H1 (cell line): ENCODE data around the gene C5AR2. TPM values are rescaled to one million over a fixed set of nuclear protein-coding genes. Genes with fewer than 3 reads are reported as not detected.

Source experiments
- CTCF ChIA-PET: fragments of 300-600 bp; sonication (Branson Sonifier 250); formaldehyde crosslinking; loops from one replicate; lab custom pipeline; 2021; ENCODE audit not compliant: partially characterized antibody; lab: Charles Lee
- POLR2A ChIA-PET: fragments of 300-600 bp; sonication (Branson Sonifier 250); formaldehyde crosslinking; loops from one replicate; lab custom pipeline; 2021; ENCODE audit warnings: inconsistent platforms; ENCODE audit not compliant: partially characterized antibody; lab: Charles Lee
- DNase-seq, 2 experiments: peaks; one replicate each; pipeline versions ENCODE4 v3.0.0 to v3.0.0-alpha.2; 2010 to 2022; ENCODE audit warnings: low spot score in 2 of 2, low read depth in 1 of 2, mixed read lengths in 1 of 2
- FAIRE-seq: peaks from 2 replicates; lab custom pipeline; 2011; peaks lifted over from hg19 to GRCh38; lab: Jason Lieb, UNC
- H2AFZ ChIP-seq: 2 replicates; pipeline ENCODE4 v1.8.1; 2012; ENCODE audit warnings: low read length, inconsistent platforms
- H2AK5ac ChIP-seq: 2 replicates; pipeline ENCODE4 v1.6.1; 2013; ENCODE audit warnings: low read depth, low read length
- H2BK120ac ChIP-seq: replicated peaks from 2 replicates; pipeline ENCODE3; 2013; ENCODE audit warnings: low read depth, low read length, inconsistent platforms
- H2BK12ac ChIP-seq: 2 replicates; pipeline ENCODE4 v1.6.1; 2013; ENCODE audit warnings: low read depth, low read length
- H2BK15ac ChIP-seq: 2 replicates; pipeline ENCODE4 v1.6.1; 2013; ENCODE audit warnings: low read length
- H2BK20ac ChIP-seq: 2 replicates; pipeline ENCODE4 v1.6.1; 2013; ENCODE audit warnings: low read length
- H2BK5ac ChIP-seq: 2 replicates; pipeline ENCODE4 v1.6.1; 2013; ENCODE audit warnings: low read depth, low read length
- H3K14ac ChIP-seq: 2 replicates; pipeline ENCODE4 v1.6.1; 2013; ENCODE audit warnings: inconsistent platforms; ENCODE audit not compliant: insufficient read length
- H3K18ac ChIP-seq: 2 replicates; pipeline ENCODE4 v1.6.1; 2013; ENCODE audit warnings: low read length; ENCODE audit errors: extremely low read depth
- H3K23ac ChIP-seq: 2 replicates; pipeline ENCODE4 v1.6.1; 2013; ENCODE audit warnings: inconsistent platforms; ENCODE audit not compliant: insufficient read length
- H3K23me2 ChIP-seq: 2 replicates; pipeline ENCODE4 v1.6.1; 2013; ENCODE audit warnings: low read depth, low read length
- H3K27ac ChIP-seq: 2 replicates; pipeline ENCODE4 v1.6.1; 2011; ENCODE audit warnings: low read depth, low read length, inconsistent platforms
- H3K27me3 ChIP-seq, 4 experiments: replicated peaks in 1 of 4; 1 replicate in 1 of 4; 2 replicates in 3 of 4; pipeline versions ENCODE4 v1.6.1 to v1.8.1; 2011 to 2013; ENCODE audit warnings: low read length in 3 of 4, mild to moderate bottlenecking in 3 of 4, inconsistent platforms in 2 of 4, mixed read lengths in 2 of 4, moderate library complexity in 1 of 4; ENCODE audit not compliant: control insufficient read depth in 3 of 4, insufficient read depth in 3 of 4; ENCODE audit errors: extremely low read depth in 1 of 4
- H3K36me3 ChIP-seq, 4 experiments: 2 replicates each; pipeline versions ENCODE4 v1.6.1 to v1.8.1; 2011 to 2013; ENCODE audit warnings: mild to moderate bottlenecking in 4 of 4, low read length in 3 of 4, moderate library complexity in 2 of 4, control low read depth in 1 of 4, inconsistent platforms in 1 of 4; ENCODE audit not compliant: insufficient read depth in 4 of 4, control insufficient read depth in 2 of 4
- H3K4ac ChIP-seq: replicated peaks from 2 replicates; pipeline ENCODE3; 2013; ENCODE audit warnings: low read length, low read depth, mixed read lengths, inconsistent platforms; ENCODE audit not compliant: insufficient read length
- H3K4me1 ChIP-seq, 4 experiments: replicated peaks in 1 of 4; 1 replicate in 1 of 4; 2 replicates in 3 of 4; pipeline versions ENCODE4 v1.6.1 to v1.8.1; 2011 to 2013; ENCODE audit warnings: low read length in 3 of 4, inconsistent platforms in 2 of 4, mixed read lengths in 1 of 4; ENCODE audit not compliant: insufficient read depth in 4 of 4, control insufficient read depth in 3 of 4
- H3K4me2 ChIP-seq, 2 experiments: 2 replicates each; pipeline versions ENCODE4 v1.6.1 to v1.8.1; 2011 to 2013; ENCODE audit warnings: low read depth in 2 of 2, low read length in 2 of 2, control low read depth in 1 of 2, inconsistent platforms in 1 of 2, mild to moderate bottlenecking in 1 of 2; ENCODE audit not compliant: insufficient read depth in 1 of 2
- H3K4me3 ChIP-seq, 4 experiments: fragments of 200-600, 300-600 bp in 1 of 4; sonication (generic), shearing (Covaris generic), sonication (Bioruptor Twin) in 1 of 4; 2 replicates each; pipeline versions ENCODE4 v1.5.1 to v1.8.1; 2011 to 2016; ENCODE audit warnings: low read length in 4 of 4, low read depth in 3 of 4, control low read depth in 2 of 4, inconsistent platforms in 2 of 4, mild to moderate bottlenecking in 2 of 4, mixed read lengths in 1 of 4, moderate library complexity in 1 of 4; ENCODE audit not compliant: insufficient read depth in 2 of 4; ENCODE audit errors: extremely low read depth in 1 of 4
- H3K56ac ChIP-seq: replicated peaks from 2 replicates; pipeline ENCODE3; 2013; ENCODE audit warnings: low read depth, mild to moderate bottlenecking, mixed read lengths, low read length, inconsistent platforms; ENCODE audit not compliant: insufficient read length
- H3K79me1 ChIP-seq: 2 replicates; pipeline ENCODE4 v1.6.1; 2013; ENCODE audit warnings: low read depth, low read length, control low read depth
- H3K79me2 ChIP-seq, 2 experiments: 2 replicates each; pipeline versions ENCODE4 v1.6.1 to v1.8.1; 2012 to 2013; ENCODE audit warnings: low read length in 2 of 2, mild to moderate bottlenecking in 2 of 2, inconsistent platforms in 1 of 2; ENCODE audit not compliant: insufficient read depth in 2 of 2, control insufficient read depth in 1 of 2
- H3K9ac ChIP-seq, 4 experiments: replicated peaks in 1 of 4; 1 replicate in 1 of 4; 2 replicates in 3 of 4; pipeline versions ENCODE4 v1.6.1 to v1.8.1; 2011 to 2013; ENCODE audit warnings: low read depth in 3 of 4, low read length in 3 of 4, control low read depth in 2 of 4, mild to moderate bottlenecking in 2 of 4, moderate library complexity in 2 of 4, inconsistent platforms in 1 of 4; ENCODE audit errors: extremely low read depth in 1 of 4
- H3K9me3 ChIP-seq, 2 experiments: 2 replicates each; pipeline versions ENCODE4 v1.6.1 to v1.8.1; 2012 to 2013; ENCODE audit warnings: mild to moderate bottlenecking in 2 of 2, moderate library complexity in 2 of 2, control low read depth in 1 of 2, inconsistent platforms in 1 of 2, low read depth in 1 of 2, low read length in 1 of 2, mixed read lengths in 1 of 2; ENCODE audit not compliant: insufficient read depth in 2 of 2
- H4K20me1 ChIP-seq, 2 experiments: replicated peaks in 1 of 2; 2 replicates each; pipeline versions ENCODE3 to v1.8.1; 2011 to 2013; ENCODE audit warnings: inconsistent platforms in 2 of 2, low read length in 2 of 2, mild to moderate bottlenecking in 1 of 2; ENCODE audit not compliant: insufficient read depth in 2 of 2, control insufficient read depth in 1 of 2
- H4K5ac ChIP-seq: 2 replicates; pipeline ENCODE4 v1.6.1; 2013; ENCODE audit warnings: low read length, low read depth, mixed read lengths, inconsistent platforms; ENCODE audit not compliant: insufficient read length
- H4K8ac ChIP-seq: 2 replicates; pipeline ENCODE4 v1.8.0; 2013; ENCODE audit warnings: mild to moderate bottlenecking, moderate library complexity, low read length, inconsistent platforms; ENCODE audit not compliant: insufficient read depth; ENCODE audit errors: extremely low read depth
- H4K91ac ChIP-seq: replicated peaks from 2 replicates; pipeline ENCODE3; 2013; ENCODE audit warnings: low read length, mixed read lengths, inconsistent platforms; ENCODE audit not compliant: insufficient read length
- ASH2L ChIP-seq: fragments of 200-600, 300-600 bp; sonication (generic); IDR thresholded peaks from one replicate; pipeline ENCODE4 v1.7.1; 2017; ENCODE audit warnings: low read length
- CREB1 ChIP-seq: IDR thresholded peaks from 2 replicates; pipeline ENCODE4 v1.6.1; 2012; ENCODE audit warnings: inconsistent platforms
- E2F6 ChIP-seq: IDR thresholded peaks from 2 replicates; pipeline ENCODE4 v1.6.1; 2012; ENCODE audit warnings: inconsistent platforms
- EZH2 ChIP-seq: fragments of 200-600 bp; sonication (generic); IDR thresholded peaks from 2 replicates; pipeline ENCODE4 v1.7.1; 2012; ENCODE audit warnings: low read depth, mild to moderate bottlenecking, moderate library complexity, low read length, inconsistent platforms; ENCODE audit not compliant: severe bottlenecking
- FOSL1 ChIP-seq: IDR thresholded peaks from 2 replicates; pipeline ENCODE4 v1.6.1; 2011; ENCODE audit warnings: mild to moderate bottlenecking, low read depth, low read length, moderate library complexity; ENCODE audit not compliant: insufficient read depth
- MAFK ChIP-seq: IDR thresholded peaks from 2 replicates; pipeline ENCODE4 v1.6.1; 2012; ENCODE audit warnings: low read depth, mild to moderate bottlenecking, improper control_type of control experiment, low read length
- POLR2A ChIP-seq, 2 experiments: IDR thresholded peaks; 1 replicate in 1 of 2; 2 replicates in 1 of 2; pipeline ENCODE4 v1.6.1; 2011; ENCODE audit warnings: low read depth in 2 of 2, low read length in 2 of 2, mild to moderate bottlenecking in 2 of 2; ENCODE audit errors: control extremely low read depth in 1 of 2
- RAD21 ChIP-seq, 2 experiments: IDR thresholded peaks in 1 of 2; conservative IDR thresholded peaks in 1 of 2; 2 replicates each; pipeline ENCODE4 v1.6.1; 2011; ENCODE audit warnings: low read depth in 2 of 2, low read length in 2 of 2, improper control_type of control experiment in 1 of 2, inconsistent platforms in 1 of 2, mild to moderate bottlenecking in 1 of 2, moderate library complexity in 1 of 2
- RXRA ChIP-seq: IDR thresholded peaks from 2 replicates; pipeline ENCODE4 v1.6.1; 2011; ENCODE audit warnings: low read depth, mild to moderate bottlenecking, low read length, moderate library complexity; ENCODE audit not compliant: insufficient read depth
- SP4 ChIP-seq: IDR thresholded peaks from 2 replicates; pipeline ENCODE4 v1.6.1; 2012; ENCODE audit warnings: low read length, inconsistent platforms
- SRF ChIP-seq: IDR thresholded peaks from 2 replicates; pipeline ENCODE4 v1.6.1; 2011; ENCODE audit warnings: mild to moderate bottlenecking, low read depth, low read length, moderate library complexity
- WGBS, 2 experiments: shearing (Covaris generic) in 1 of 2; methylation state at CpG; one replicate each; pipeline versions ENCODE4 v1.1.6 to v1.1.7; 2013 to 2015; ENCODE audit warnings: low lambda C conversion rate in 2 of 2, mixed read lengths in 2 of 2, inconsistent platforms in 1 of 2, low coverage in 1 of 2, missing lambda C conversion rate in 1 of 2; ENCODE audit not compliant: insufficient replicate concordance in 2 of 2, insufficient coverage in 1 of 2, insufficient read length in 1 of 2; ENCODE audit errors: extremely low coverage in 1 of 2, missing lambda C conversion rate in 1 of 2; 5-methylcytosine and 5-hydroxymethylcytosine counted together
- polyA plus RNA-seq, 7 experiments: library from polyadenylated mRNA; depleted of rRNA in 3 of 7; stranded (reverse) in 5 of 7; unstranded in 2 of 7; fragments of >200 nt in 5 of 7; fragments of 200-250 nt in 2 of 7; gene quantifications; 1 replicate in 5 of 7; 2 replicates in 1 of 7; 4 replicates in 1 of 7; pipeline versions ENCODE4 v1.2.1 to v1.2.3, GENCODE V29; 2011 to 2013; ENCODE audit warnings: missing spikeins in 2 of 7, mixed read lengths in 2 of 7
- total RNA-seq: library from RNA; stranded (reverse); fragmentation: NEBNext Ultra II Directional; extraction: Animal tissue kit (Norgen Biotek cat#: 25700); gene quantifications from 2 replicates; pipeline ENCODE4 v1.2.1, GENCODE V29; 2021

The C5AR2 gene
- total and polyA plus RNA-seq, 2 of the 8 experiments (the other 6 are each of a cell fraction or from before 2014, with no cell fraction given), result 0.08 to 0.15 TPM

GRCh38 chr19:47376589-47377144 lies 44.7 kb downstream of the C5AR2 start:
- H4K91ac ChIP-seq, result no peak overlapping the region
- H2BK5ac ChIP-seq, result no peak overlapping the region
- H3K4me2 ChIP-seq, result no peak overlapping the region
- no peak overlapping the region for H3K9ac ChIP-seq
- no peak overlapping the region for H3K56ac ChIP-seq
- no peak overlapping the region for H4K5ac ChIP-seq
- ChIA-PET POLR2A (interaction anchor here (1.0 to 3.1 kb wide), 6 partner anchors 8 to 52 kb away, joined by 3 to 12 read pairs (median 4); no protein-coding TSS in a partner anchor), CTCF (interaction anchor here (0.7 to 6.8 kb wide), 3 partner anchors 14 to 39 kb away, joined by 4 to 50 read pairs (median 19); no protein-coding TSS in a partner anchor)
- FAIRE-seq, result no peak
- no peaks in the 10 kb centered on the region for H3K79me2 ChIP-seq
- no peak overlapping the region for H4K8ac ChIP-seq
- no peaks in the 10 kb centered on the region for H3K4me1 ChIP-seq
- H3K27me3 ChIP-seq, result no peaks in the 10 kb centered on the region
- H2BK20ac ChIP-seq, result no peak overlapping the region
- no peak overlapping the region for H2BK15ac ChIP-seq
- no peak overlapping the region for H2AFZ ChIP-seq
- no peak overlapping the region for H3K4ac ChIP-seq
- H3K79me1 ChIP-seq, result no peaks in the 10 kb centered on the region; the same call in 1 of the 2 replicates
- DNase-seq, result no peak
- no peak overlapping the region for H3K18ac ChIP-seq
- WGBS, 2 experiments, result 90% methylated on average over 13 of the region's 16 CpGs; no CpG with 5 or more reads in 1 of the 2 experiments
- no peak overlapping the region for H3K4me3 ChIP-seq
- H3K14ac ChIP-seq, result no peak overlapping the region
- no peaks in the 10 kb centered on the region for H3K9me3 ChIP-seq
- H3K23me2 ChIP-seq, result no peaks in the 10 kb centered on the region
- H3K23ac ChIP-seq, result no peak overlapping the region
- no peak overlapping the region for H2AK5ac ChIP-seq
- H3K27ac ChIP-seq, result no peak overlapping the region
- TF ChIP-seq RAD21 (IDR thresholded peaks at IDR 0.05 in 1 of 2, conservative IDR thresholded peaks at IDR 0.05 in 1 of 2; ENCODE audit: low read depth in 2 of 2, low read length in 2 of 2) (no peak), E2F6 (no peak), POLR2A (IDR thresholded peaks at IDR 0.05; ENCODE audit: control extremely low read depth in 1 of 2, low read depth in 2 of 2, low read length in 2 of 2) (no peak; a peak in 1 of 3 replicates), ASH2L (no peak), SP4 (no peak), EZH2 (no peak), SRF (no peak), FOSL1 (no peak), MAFK (no peak), CREB1 (no peak), RXRA (no peak)
- peaks cover 39 to 83% (median 72%) of the 10 kb centered on the region in 4 experiments for H3K36me3 ChIP-seq
- peaks cover 1 to 16% of the 10 kb centered on the region in 2 experiments for H4K20me1 ChIP-seq
- no peak overlapping the region for H2BK12ac ChIP-seq
- no peak overlapping the region for H2BK120ac ChIP-seq
